Activated CD4-positive, alpha-beta T cell treated with anti-CD3 and anti-CD28 coated beads, Interleukin-2, Interleukin-4, amounts not matched to agents 100 ng/mL and 50 ng/mL, durations not matched to agents 16 hours and 8 hours (primary cell): ENCODE measurements around the gene SLC16A10.
"Not testable (repeated sequence)": the region's sequence is repeated elsewhere in the genome, so short reads cannot be mapped to it uniquely, and the experiment has no call there.

Experiments used
- DNase-seq: peaks from one replicate; pipeline ENCODE4 v3.0.0-alpha.2; 2020; ENCODE audit warnings: low spot score

The SLC16A10 gene

GRCh38 chr6:111086685-111087084 is 618 bp upstream of the SLC16A10 start:
- DNase-seq: no peak

DNA sequence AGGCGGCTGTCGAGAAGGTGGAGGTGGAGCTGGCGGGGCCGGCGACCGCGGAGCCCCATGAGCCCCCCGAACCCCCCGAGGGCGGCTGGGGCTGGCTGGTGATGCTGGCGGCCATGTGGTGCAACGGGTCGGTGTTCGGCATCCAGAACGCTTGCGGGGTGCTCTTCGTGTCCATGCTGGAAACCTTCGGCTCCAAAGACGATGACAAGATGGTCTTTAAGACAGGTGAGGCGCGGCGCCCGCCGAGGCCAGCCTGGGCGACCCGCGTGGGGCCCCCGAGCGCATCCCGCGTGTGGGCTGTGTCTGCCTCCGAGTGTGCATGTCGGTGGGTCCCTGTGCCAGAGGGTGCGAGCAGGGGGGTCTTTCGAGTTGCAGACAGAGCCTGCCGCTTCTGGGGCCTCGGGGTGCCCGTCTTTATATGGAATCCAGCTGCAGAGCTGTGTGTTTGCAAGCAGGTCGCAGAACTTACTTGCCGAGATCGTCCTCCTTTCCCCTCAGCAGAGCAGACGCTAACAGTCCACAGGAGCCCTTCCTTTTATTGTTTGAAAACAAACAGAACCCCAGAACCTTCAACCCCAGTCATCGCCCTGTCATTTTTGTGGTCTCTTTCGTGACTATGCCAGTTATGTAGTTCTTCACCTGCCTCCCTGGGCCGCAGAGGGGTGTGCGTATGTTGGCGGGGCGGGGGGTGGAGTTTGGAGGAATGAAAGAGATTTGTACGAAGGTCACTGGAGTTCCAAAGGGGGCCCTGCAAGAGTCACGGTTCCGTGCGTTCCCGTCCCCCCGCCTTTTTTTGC is 766 bp downstream of the SLC16A10 start:
- DNase-seq: peak; percentile 22

- DNase-seq: no peak
Measured at GRCh38 chr6:111088668-111089003, 1.3 kb downstream of the SLC16A10 start.

GRCh38 chr6:111090766-111091165 is 3.5 kb downstream of the SLC16A10 start:
- no peak for DNase-seq

DNA sequence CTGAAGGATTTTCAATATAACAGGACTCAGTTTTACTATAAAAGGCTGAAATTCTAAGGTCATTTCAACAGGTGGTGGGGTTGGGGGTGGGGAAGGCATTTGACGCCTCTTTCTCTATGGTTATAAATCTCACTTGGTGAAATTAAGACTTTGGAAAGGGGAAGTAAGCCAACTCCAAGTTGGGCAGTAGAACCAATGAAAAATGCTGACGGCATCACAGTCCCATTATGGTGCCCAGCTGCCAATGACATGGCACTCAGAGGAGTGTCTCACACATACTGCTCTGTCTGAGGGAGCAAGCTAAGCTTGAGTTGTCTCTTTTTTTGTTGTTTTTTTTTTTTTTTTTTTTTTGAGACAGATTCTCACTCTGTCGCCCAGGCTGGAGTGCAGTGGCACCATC is 4.7 kb downstream of the SLC16A10 start:
- no peak for DNase-seq

GRCh38 chr6:111095488-111095887 is 8.2 kb downstream of the SLC16A10 start:
- DNase-seq: not testable (repeated sequence)

DNA sequence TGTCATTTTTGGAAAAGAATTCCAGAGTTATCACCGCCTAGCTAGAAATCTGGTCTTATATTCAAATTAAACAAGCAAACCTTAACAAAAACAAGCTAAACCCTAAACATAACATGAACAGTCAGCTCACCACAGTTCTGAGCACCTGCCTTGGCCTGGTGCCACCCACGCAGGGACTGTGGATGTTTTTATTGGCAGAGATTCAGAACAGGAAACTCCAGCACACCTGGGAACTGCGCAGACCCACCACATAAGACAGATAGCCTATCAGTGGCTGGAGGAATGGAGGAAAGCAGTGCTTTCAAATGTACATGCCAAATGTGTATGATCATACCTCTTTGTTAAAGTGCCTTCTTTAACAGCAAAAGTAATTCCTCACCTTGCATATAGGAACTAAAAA is 8.9 kb downstream of the SLC16A10 start:
- no peak for DNase-seq

- no peak for DNase-seq
Measured at GRCh38 chr6:111098597-111098996, 11.3 kb downstream of the SLC16A10 start.

GRCh38 chr6:111101987-111102386 is 14.7 kb downstream of the SLC16A10 start:
- DNase-seq: no peak

DNA sequence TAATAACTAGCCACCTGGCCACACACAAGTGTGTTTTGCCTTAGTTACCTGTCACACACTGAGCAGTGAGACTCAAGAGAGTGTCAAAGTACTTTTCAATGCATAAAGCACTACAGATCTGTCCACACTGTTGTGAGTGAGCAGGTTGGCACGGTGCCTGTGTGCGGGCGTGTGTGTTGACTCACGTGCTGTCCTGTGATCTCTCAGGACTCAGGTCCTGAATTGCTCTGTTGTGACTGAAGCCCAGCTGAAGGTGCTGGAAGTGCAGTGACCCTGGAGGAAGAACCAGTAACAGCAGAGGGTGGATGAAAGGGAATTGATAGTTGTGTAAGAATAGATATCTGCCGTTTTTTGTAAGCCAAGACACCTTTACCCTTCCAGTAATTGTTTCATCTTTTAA is 18.3 kb downstream of the SLC16A10 start:
- no peak for DNase-seq

DNA sequence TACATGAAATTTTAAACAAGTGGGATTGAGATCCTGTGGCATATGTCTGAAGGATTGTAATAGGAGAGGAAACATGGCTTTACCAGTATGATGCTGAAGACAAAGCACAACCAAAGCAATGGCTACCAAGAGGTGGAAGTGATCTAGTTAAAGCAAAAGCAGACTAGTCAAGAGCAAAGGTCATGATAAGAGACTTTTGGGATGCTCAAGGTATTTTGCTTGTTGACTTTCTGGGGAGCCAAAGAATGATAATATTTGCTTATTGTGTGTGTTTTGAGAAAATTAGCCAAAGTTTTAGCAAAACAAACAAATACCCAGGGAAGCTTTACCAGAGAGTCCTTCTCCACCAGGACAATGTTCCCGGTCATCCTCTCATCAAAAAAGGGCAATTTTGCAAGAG is 20.3 kb downstream of the SLC16A10 start:
- DNase-seq: no peak

GRCh38 chr6:111110036-111110435 is 22.7 kb downstream of the SLC16A10 start:
- no peak for DNase-seq

DNA sequence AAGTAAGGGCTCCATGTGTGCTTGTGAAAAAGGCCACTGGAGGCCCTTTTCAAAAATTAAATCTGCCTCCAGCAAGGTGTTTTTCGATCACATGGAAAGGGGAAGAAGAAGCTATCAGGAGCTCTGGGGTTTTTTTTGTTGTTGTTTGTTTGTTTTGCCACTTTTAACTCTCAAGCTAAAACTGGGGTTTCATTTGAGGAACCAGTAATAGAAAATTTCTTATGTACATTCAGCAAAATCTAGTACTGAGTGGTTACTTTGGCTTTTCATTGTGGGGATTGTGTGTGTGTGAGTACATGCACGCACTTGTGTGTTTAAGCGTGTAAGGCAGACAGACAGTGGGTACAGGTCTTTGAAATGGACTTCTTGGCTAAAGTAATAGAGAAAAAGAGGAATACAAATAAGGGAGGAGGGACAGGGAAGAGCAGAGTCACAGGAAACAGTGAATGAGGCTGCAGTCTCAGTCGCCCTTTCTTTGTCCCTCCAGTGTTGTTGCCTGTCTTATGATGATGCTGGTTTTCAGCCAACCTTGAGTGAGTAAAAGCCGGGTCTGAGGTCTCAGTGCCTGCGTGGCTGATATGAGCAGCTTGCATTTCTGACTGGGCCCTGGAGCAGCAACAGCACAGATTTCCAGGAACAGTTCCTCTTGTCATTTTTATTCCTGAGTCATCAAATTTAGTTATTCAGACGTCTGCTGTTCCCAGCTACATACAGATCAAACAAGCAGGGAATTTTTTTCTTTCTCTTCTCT is 26.2 kb downstream of the SLC16A10 start:
- DNase-seq: peak; percentile 22

GRCh38 chr6:111114087-111114443 is 26.8 kb downstream of the SLC16A10 start:
- DNase-seq: no peak

DNA sequence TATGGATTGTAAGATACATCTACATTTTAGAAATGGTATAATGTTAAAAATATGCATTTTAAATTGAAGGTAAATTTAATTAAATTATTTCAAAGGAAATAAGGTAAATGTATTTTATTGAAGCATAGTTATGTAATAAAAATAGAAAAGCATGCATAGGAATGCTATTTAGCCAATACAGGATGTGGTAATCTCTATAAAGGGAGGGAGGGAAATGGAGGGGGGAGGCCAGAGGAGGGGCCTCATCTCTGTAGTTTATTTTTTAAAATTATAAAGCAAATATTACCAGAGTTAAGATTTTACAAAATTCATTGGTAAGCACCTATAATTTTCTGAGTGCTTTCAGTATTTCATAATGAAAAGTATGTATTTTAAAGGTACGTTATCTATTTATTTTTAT is 27.2 kb downstream of the SLC16A10 start:
- DNase-seq: no peak

- no peak for DNase-seq
Measured at GRCh38 chr6:111118826-111119225, 31.5 kb downstream of the SLC16A10 start.

GRCh38 chr6:111119571-111120329 is 32.4 kb downstream of the SLC16A10 start:
- no peak for DNase-seq

- DNase-seq: no peak
Measured at GRCh38 chr6:111121789-111122350, 34.6 kb downstream of the SLC16A10 start.

DNA sequence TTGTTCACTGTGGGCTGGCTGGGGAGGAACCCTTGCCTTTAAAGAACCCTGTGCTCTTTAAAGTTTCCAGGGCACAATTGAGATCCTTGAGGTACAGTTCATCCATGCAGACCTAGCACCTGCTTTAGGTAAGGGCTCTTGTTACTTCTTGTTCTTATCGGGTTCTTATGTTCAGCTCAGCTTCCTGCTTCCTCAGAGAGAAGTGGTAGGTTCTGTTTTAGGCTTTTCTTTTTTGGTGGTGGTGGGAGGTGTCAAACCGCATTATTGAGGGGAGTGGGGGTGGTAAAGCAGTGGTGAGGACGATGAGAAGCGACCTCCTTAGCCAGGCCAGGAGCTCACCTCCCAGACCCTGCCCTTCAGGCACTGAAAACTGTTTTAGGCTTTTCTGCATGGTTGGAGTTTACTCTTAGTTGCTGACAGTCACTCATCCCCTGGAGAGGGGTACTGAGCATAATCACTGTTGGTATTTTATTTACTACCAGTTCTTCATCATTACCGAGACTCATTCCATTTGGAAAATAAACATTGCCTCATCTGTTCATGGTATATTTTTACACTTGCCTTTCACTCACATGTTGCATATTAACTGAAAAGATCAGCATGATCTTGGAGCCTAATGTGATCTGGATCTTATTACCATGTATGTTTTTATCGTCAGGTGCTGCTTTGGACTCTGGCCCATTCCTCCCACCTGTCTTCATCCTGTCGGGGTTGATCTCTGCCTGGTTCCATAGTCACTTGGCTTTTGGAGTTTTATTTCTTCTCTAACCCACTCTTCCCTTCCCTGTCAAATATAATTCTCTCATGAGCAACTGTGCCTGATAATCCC is 35.4 kb downstream of the SLC16A10 start:
- no peak for DNase-seq

DNA sequence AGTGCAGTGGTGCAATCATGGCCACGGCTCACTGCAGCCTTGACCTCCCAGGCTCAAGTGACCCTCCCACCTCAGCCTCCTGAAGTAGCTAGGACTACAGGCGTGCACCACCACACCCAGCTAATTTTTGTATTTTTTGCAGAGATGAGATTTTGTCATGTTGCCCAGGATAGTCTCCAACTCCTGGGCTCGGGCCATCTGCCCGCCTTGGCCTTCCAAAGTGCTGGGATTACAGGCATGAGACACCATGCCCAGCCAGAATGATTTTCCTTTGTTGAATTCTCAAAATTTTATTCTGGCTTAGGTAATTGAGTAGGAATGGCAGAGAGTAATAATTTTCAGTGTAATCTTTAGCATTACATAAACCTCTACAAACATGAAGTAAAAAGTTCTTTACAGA is 37.1 kb downstream of the SLC16A10 start:
- no peak for DNase-seq

DNA sequence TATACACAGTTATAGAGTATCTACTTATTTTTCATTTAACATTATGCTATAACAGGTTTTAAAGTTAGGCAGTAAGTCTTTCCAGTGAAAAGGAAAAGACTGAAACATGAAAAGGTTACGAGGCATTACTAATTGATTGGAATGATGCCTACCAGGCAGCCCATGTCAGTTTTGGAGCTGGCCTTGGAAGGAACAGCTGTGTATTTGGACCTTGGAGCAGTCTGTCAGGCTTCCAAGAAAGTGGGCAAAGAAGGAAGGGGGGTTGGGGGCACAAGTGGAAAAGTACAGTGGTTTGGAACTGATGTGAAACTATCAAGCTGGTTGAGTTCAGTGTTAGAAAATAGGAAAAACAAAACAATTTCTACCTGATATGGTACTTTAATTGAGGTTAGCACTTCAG is 41.7 kb downstream of the SLC16A10 start:
- DNase-seq: no peak

DNA sequence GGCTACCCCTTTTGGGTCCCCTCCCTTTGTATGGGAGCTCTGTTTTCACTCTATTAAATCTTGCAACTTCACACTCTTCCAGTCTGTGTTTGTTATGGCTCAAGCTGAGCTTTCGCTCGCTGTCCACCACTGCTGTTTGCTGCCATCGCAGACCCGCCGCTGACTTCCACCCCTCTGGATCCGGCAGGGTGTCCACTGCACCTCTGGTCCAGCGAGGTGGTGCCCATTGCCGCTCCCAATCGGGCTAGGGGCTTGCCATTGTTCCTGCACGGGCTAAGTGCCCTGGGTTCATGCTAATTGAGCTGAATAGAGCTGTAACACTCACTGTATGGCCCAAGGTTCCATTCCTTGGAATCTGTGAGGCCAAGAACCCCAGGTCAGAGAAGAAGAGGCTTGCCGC is 43.7 kb downstream of the SLC16A10 start:
- DNase-seq: not testable (repeated sequence)
